Upper lobe of left lung (tissue), 4 donors: Measurements from ENCODE around the gene IKZF4.

Source experiments
- EP300 ChIP-seq, 4 donors: sonication (generic); formaldehyde crosslinking; IDR thresholded peaks; one replicate each; pipeline ENCODE4 v1.5.1; 2017; ENCODE audit warnings: antibody characterized with exemption in 4 of 4, control low read depth in 2 of 4
- POLR2AphosphoS5 ChIP-seq, 2 donors: sonication (generic); formaldehyde crosslinking; IDR thresholded peaks; one replicate each; pipeline ENCODE4 v1.5.1; 2017; ENCODE audit warnings: antibody characterized with exemption in 2 of 2
- TF ChIP-seq, protein P1 (sequence below), 6 experiments: fragments of 450-650 bp in 4 of 6; fragments of 200-600 bp in 2 of 6; sonication (generic) in 2 of 6; IDR thresholded peaks; one replicate each; pipeline ENCODE4 v1.5.1; 2016 to 2019; ENCODE audit warnings: antibody characterized with exemption in 6 of 6

GRCh38 chr12:56053407-56053893 is 32.6 kb downstream of the IKZF4 start:
- TF ChIP-seq, protein P1, sequence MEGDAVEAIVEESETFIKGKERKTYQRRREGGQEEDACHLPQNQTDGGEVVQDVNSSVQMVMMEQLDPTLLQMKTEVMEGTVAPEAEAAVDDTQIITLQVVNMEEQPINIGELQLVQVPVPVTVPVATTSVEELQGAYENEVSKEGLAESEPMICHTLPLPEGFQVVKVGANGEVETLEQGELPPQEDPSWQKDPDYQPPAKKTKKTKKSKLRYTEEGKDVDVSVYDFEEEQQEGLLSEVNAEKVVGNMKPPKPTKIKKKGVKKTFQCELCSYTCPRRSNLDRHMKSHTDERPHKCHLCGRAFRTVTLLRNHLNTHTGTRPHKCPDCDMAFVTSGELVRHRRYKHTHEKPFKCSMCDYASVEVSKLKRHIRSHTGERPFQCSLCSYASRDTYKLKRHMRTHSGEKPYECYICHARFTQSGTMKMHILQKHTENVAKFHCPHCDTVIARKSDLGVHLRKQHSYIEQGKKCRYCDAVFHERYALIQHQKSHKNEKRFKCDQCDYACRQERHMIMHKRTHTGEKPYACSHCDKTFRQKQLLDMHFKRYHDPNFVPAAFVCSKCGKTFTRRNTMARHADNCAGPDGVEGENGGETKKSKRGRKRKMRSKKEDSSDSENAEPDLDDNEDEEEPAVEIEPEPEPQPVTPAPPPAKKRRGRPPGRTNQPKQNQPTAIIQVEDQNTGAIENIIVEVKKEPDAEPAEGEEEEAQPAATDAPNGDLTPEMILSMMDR (IDR thresholded peaks at IDR 0.05), result no peak
- TF ChIP-seq EP300 (IDR thresholded peaks at IDR 0.05) (no peak), POLR2AphosphoS5 (IDR thresholded peaks at IDR 0.05) (no peak)
